Left colon (tissue), 2 donors: ENCODE results near the gene PCP2. TPM values are rescaled to one million over a fixed set of nuclear protein-coding genes. Genes with fewer than 3 reads are reported as not detected.
A peak's percentile ranks its signal among the peaks of the same experiment; 100 is the strongest.

ENCODE experiments used
- ATAC-seq: fragments of 200-7000 bp; cut with Tn5 transposase; one replicate; pipeline ENCODE4 v1.9.1; 2020; ENCODE audit warnings: mild to moderate bottlenecking, moderate library complexity
- DNase-seq, 2 donors: peaks; one replicate each; pipeline ENCODE4 v3.0.0-alpha.2; 2020
- intact Hi-C, 2 donors: fragments of 100-400 bp; cut with DNase I in 1 of 2; cut with micrococcal nuclease in 1 of 2; formaldehyde crosslinking; loops; one replicate each; pipeline versions ENCODE4 v1.11.2 to v1.14.0; 2022; cut with DNase I, micrococcal nuclease
- long read RNA-seq: library from polyadenylated mRNA; unstranded; transcript quantifications from one replicate; pipeline ENCODE4 v2.0.0, GENCODE V29; 2021
- total RNA-seq, 2 donors: library from RNA; stranded (reverse); fragmentation: NEBNext Ultra II Directional; extraction: Animal tissue kit (Norgen Biotek cat#: 25700); gene quantifications; one replicate each; pipeline ENCODE4 v1.2.1, GENCODE V29; 2021
- donor health status: DM: no; HTN: no; CAD: no.
- donor health status: DM: yes; HTN: yes; CAD: no.

PCP2 gene
- total RNA-seq = under 1 TPM in 1 of 2 donors, not detected in 1; 0.73 TPM
- long read RNA-seq = 0 reads

GRCh38 chr19:7633698-7634097 is at the start of gene PCP2:
Gene PCP2 (minus strand): TSS chr19:7633719. CDS start chr19:7633457, 262 bp downstream.
- no peak for DNase-seq
- ATAC-seq = no peak
- intact Hi-C loops = no loop called here

GRCh38 chr19:7682175-7682855 is 48.8 kb upstream of the PCP2 start:
- intact Hi-C loops = no loop called here
- DNase-seq (no peak), ATAC-seq (no peak)

DNA sequence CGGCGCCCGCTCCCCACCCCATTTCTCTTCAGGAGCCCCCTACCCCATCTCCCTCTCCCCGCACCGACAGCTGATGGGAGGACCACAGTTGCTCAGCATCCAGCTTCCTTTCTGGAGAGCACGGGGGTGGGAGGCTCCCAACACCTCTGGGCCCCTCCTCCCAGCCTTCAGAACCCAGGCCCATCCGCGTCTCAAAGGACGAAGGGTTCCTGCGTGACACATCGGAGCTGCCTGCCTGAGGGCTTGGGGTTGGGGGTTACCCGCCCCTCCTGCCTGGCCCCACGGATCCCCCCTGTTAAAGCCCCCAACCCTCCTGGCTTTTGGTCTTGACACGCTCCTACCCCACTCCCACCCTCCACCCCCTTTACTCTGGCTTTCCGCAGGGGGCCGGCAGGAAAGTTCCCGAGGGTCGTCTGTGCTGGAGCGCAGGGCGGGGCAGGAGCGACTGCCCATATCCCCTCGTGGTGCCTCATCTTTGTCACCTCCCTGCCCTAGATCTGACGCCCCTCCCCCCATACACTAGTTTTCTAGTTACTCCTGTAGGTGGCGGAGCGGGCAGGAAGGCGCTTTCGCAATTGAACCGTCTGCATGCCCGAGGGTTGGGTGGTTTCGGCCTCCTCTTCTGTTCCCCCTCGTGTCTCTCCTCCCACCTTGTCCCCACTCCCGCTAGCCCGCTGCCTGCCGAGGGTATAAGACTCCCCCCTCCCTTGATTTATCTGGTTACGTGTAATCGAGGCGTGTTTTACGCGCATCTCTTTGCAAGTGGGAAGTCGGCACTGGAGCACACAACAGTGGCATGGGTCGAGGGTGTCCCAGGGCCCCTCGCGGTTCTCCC is 48.0 kb upstream of the PCP2 start:
- DNase-seq (peak; percentile 83 to 86), ATAC-seq (peak; percentile 71)
- intact Hi-C loops = no loop called here

GRCh38 chr19:7680606-7681339 is 47.3 kb upstream of the PCP2 start, which contains the start of gene TRAPPC5:
Gene TRAPPC5 (plus strand): TSS chr19:7680833. CDS start chr19:7682254, 1,421 bp downstream.
- DNase-seq (peak; percentile 75 to 93), ATAC-seq (peak; percentile 84)
- intact Hi-C loops = no loop called here

DNA sequence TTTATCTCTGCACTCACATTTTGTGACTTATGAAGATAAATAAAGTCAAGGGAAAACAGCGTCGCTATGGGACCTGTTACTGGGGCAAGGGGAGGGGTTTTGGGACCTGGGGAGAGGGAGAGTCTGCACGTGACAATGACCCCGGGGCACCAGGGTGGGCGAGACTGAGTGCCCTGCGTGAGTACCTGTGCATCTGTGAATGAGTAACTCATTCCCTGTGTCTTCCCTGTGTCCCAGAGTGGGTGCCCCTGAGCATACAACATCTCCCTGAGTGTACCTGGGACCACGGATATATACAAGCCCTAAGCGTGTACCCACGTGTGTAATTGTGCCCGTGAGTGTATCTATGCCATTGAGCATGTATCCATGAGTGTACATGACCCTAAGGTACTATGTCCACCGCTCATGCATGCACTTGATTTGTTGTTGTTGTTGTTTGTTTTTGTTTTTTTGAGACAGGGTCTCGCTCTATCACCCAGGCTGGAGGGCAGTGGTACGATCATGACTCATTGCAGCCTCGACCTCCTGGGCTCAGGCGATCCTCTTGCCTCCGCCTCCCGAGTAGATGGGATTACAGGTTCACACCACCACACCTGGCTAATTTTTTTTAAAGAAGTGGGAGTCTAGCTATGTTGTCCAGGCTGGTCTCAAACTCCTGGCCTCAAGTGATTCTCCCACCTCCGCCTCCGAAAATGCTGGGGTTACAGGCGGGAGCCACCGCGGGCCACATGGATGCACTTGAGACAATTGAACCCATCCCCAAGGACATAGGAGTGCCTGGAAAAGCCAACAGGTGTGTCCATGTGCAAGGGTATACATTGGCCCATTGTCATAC is 46.5 kb upstream of the PCP2 start:
- intact Hi-C loops = no loop called here
- DNase-seq (no peak), ATAC-seq (no peak)

DNA sequence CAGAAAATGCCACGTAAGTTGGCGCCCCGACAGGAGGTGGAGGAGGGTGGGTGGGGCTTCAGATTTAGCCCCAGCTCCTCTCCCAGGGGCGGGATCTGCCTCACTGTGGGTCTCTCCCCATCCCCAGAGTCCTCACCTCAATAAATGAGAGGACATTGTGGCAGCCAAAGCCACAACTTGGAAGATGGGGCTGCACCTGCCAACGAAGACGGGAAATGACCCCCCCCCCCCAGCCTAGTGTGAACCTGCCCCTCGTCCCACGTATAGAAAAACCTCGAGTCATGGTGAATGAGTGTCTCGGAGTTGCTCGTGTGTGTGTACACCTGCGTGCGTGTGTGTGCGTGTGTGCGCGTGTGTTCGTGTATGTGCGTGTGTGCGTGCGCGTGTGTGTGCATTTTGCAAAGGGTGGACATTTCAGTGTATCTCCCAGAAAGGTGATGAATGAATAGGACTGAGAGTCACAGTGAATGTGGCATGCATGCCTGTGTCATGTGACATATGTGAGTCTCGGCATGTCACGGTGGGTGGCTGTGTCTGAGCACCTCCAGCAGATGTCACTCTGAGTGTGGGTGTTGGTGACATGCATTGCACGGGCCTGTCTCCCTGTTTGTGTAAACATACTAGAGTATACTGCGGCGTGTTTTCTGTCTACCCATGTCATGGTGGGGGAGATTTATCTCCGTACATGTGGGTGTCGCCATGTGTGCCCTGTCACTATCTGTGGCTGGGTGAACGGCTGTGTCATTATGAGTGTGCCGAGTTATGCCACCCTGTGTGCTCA is 45.6 kb upstream of the PCP2 start:
- intact Hi-C loops = no loop called here

DNA sequence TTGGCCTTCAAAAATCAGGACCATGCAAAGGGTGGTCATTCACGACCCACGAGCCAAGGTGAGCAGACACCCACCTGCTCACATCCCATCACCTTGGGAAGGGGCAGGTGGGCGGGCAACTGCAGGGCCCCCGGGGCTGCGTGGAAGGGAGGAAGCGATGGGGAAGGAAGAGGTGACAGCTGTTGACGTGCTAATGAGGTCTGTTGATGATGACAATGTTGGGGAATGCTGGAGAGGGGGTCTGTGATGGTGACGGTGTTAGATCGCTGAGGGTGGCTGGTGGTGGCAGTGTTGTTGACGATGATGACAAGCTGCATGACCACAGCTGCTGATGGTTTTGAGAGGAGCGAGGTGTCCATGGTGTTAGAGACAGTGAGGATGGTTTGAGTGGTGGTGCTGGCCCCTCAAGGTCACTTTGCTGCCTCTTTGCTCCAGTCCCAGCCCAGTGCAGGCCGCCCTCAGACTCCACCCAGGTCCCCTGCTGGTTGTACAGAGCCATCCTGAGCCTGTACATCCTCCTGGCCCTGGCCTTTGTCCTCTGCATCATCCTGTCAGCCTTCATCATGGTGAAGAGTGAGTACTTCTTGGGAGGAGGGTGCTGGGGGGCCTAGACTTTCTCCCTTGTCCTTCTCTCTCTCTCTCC is 44.3 kb upstream of the PCP2 start:
- ATAC-seq (no peak), DNase-seq (no peak)
- intact Hi-C loops = no loop called here

More for the DNA sequence above, 45.6 kb upstream of the PCP2 start:
- DNase-seq (peak; percentile 44 to 51), ATAC-seq (peak; percentile 42)

DNA sequence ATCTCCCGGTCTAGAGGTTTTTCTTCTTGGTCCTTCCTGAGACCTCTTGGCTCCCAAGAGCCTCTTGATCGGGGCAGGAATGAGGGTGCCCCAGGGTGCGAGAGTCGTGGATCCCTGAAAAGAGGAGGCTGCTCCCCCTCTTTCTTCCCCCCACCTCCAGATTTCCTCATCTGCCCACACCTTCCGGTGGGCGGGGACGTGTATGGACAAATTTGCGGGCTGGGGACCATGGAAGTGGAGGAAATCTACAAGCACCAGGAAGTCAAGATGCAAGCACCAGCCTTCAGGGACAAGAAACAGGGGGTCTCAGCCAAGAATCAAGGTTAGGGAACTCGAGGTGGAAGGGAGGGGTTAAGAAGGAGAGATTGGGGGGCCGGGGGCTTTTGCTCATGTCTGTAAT is 43.3 kb upstream of the PCP2 start, which contains the start of gene MCEMP1:
Gene MCEMP1 (plus strand): TSS at position 237 of the 400 bp plus-strand sequence. CDS start 31 bp downstream, at position 268.
- DNase-seq = no peak
- no peak for ATAC-seq
- intact Hi-C loops = no loop called here

DNA sequence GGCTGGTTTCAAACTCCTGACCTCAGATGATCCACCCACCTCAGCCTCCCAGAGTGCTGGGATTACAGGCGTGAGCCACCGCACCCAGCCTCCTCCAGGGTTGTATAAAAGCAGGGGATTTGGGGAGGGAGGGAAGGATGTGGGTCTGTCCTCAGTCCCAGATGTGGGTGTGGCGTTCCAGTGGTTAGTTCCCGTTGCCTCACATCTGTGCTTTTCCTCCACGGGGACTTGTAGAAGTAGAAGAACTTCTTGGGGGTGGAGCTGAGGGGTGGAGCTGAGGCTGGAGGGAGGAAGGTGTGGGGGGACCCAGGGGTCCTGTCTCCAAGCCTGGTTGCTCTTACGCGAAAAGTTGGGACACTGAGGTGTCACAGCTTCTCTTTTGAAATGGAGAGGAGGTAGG is 42.9 kb upstream of the PCP2 start:
- DNase-seq (no peak), ATAC-seq (no peak)
- intact Hi-C loops = no loop called here

GRCh38 chr19:7674010-7675005 is 40.8 kb upstream of the PCP2 start:
- intact Hi-C loops = no loop called here
- peak; percentile 70 to 74 for DNase-seq
- ATAC-seq = peak; percentile 96

DNA sequence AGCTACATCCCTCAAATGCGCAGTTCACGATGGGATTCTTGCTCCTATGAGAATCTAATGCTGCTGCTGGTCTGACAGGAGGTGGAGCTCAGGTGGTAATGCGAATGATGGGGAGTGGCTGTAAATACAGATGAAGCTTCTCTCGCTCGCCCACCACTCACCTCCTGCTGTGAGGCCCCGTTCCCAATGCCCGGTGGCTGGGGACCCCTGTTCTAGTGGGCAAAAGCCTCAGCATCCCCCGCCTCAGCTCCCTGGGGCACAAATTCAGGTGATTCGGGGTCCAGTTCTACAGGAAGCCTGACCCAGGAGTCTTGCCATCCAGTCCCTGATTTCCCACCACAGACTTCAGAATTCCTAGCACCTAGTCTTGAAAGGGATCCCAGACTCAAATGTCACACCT is 39.0 kb upstream of the PCP2 start:
- ATAC-seq (no peak), DNase-seq (no peak)
- intact Hi-C loops = no loop called here

DNA sequence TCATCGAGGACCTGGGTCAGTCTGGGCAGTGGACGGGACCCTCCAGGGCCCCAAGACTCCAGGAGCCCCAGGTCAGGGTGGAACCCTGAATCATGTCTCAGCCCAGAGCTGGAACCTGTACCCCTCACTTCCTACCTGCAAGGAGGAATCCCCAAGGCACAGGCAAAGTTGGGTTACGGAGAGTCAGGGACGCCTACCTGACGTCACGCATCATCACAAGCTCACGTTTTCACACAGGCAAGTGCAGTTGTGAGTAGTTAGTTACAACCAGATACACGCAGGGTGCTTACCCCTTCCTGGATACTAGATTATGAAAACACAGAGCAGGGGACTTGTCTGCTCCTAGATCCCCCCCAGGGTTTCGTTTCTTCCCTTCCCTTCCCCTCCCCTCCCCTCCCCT is 37.3 kb upstream of the PCP2 start:
- ATAC-seq (no peak), DNase-seq (no peak)
- intact Hi-C loops = no loop called here

DNA sequence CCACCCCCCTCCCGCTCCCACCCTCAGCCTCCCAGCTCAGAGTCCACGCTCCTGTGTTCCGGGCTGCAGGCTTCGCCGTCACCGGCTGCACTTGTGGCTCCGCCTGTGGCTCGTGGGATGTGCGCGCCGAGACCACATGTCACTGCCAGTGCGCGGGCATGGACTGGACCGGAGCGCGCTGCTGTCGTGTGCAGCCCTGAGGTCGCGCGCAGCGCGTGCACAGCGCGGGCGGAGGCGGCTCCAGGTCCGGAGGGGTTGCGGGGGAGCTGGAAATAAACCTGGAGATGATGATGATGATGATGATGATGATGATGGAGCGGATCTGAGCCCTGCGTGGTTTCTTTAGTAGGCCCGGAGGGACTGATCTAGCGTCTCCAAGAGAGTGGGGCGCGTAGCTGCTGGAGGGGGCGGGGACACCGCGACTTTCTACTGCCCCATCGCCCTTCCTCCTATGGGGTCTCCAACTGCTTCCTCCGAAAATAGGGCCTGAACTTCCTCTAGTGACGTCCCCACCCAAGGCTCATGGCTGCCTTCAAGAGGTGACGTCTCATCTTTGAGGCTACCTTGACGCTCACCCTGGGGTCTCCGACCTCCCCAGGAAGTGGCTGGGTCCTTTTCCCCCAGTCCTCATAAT is 36.7 kb upstream of the PCP2 start:
- intact Hi-C loops = no loop called here
- DNase-seq = no peak
- no peak for ATAC-seq

DNA sequence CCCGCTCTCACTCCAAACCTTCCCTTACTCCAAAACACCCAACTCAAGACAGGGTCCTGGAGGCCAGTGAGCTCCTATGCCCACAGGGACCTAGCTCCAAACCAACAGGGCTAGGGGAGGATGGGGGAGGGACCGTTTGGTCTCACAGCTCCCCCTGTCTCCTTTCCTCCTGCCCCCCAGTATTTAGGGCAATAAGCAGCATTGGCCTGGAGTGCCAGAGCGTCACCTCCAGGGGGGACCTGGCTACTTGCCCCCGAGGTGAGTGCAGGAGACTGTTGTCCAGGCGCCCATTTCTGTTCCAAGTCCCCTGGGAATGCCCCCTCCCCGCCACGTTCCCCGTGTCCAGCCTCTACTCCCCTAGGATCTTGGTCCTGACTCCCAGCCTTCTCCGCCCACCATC is 36.1 kb upstream of the PCP2 start:
- intact Hi-C loops = no loop called here
- no peak for DNase-seq
- ATAC-seq = no peak

DNA sequence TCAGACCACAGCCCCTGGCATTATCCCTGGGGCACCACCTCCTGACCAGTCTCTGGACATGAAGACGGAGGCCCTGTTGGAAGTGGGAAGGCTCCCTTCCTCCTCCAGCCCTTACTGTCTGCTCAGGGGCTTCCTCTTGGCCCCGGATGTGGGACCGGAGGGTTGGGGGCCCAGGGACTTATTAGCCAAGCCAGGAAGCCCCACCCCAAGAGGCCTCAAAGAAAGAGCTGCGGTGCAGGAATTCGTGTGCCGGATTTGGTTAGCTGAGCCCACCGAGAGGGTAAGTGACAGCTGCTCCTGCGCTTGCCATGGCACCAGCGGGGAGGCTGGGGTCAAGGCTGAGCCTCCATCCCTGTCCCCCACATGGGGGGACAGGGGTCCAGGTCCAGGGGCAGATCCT is 35.3 kb upstream of the PCP2 start, which contains the start of gene RETN:
Gene RETN (plus strand): TSS at position 208 of the 400 bp plus-strand sequence. CDS start 278 bp downstream, outside the sequence.
- intact Hi-C loops = no loop called here
- ATAC-seq = no peak
- DNase-seq = no peak

DNA sequence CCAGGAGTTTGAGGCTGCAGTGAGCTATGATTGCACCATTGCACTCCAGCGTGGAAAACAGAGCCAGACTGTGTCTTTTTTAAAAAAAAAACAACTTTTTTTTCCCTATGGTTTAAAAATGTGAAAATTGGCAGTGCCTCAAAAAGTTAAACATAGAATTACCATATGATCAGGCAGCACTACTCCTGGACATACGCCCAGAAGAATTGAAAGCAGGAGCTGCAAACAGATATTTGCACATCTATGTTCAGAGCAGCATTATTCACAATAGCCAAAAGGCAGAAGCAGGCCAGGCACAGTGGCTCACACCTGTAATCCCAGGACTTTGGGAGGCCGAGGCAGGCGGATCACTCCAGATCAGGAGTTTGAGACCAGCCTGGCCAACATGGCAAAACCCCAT is 31.6 kb upstream of the PCP2 start:
- ATAC-seq (no peak), DNase-seq (no peak)
- intact Hi-C loops = no loop called here
